Upper lobe of right lung (tissue), 1 donor: Measurements from ENCODE around the gene HINFP. TPM values are rescaled to one million over a fixed set of nuclear protein-coding genes. Genes with fewer than 3 reads are reported as not detected.

Source experiments
- ATAC-seq: fragments of 200-7000 bp; cut with Tn5 transposase; one replicate; pipeline ENCODE4 v1.9.1; 2020; ENCODE audit warnings: mild to moderate bottlenecking, moderate library complexity
- DNase-seq: peaks from one replicate; pipeline ENCODE4 v3.0.0-alpha.2; 2020
- H3K27ac ChIP-seq: fragments of 200-600 bp; one replicate; pipeline ENCODE4 v1.8.0; 2022
- H3K27me3 ChIP-seq: fragments of 200-600 bp; one replicate; pipeline ENCODE4 v1.8.0; 2022; ENCODE audit warnings: mild to moderate bottlenecking
- H3K36me3 ChIP-seq: fragments of 200-600 bp; one replicate; pipeline ENCODE4 v1.8.0; 2022
- H3K4me1 ChIP-seq: fragments of 200-600 bp; one replicate; pipeline ENCODE4 v1.8.0; 2022
- H3K4me3 ChIP-seq: fragments of 200-600 bp; one replicate; pipeline ENCODE4 v1.8.0; 2022; ENCODE audit warnings: mild to moderate bottlenecking
- H3K9me3 ChIP-seq: fragments of 200-600 bp; one replicate; pipeline ENCODE4 v1.8.0; 2022
- CTCF ChIP-seq: fragments of 200-600 bp; IDR thresholded peaks from one replicate; pipeline ENCODE4 v1.8.0; 2022; ENCODE audit warnings: antibody characterized with exemption
- intact Hi-C: fragments of 100-400 bp; cut with DNase I; formaldehyde crosslinking; loops from one replicate; pipeline ENCODE4 v1.11.0; 2022
- total RNA-seq: library from RNA; stranded (reverse); fragmentation: NEBNext Ultra II Directional; extraction: Animal tissue kit (Norgen Biotek cat#: 25700); gene quantifications from one replicate; pipeline ENCODE4 v1.2.1, GENCODE V29; 2021
- donor health status: DM: no; HTN: yes; CAD: no; lungs with severe emphysema.

HINFP gene
- total RNA-seq, 1 donor from 2014 or later = 25.2 TPM

DNA sequence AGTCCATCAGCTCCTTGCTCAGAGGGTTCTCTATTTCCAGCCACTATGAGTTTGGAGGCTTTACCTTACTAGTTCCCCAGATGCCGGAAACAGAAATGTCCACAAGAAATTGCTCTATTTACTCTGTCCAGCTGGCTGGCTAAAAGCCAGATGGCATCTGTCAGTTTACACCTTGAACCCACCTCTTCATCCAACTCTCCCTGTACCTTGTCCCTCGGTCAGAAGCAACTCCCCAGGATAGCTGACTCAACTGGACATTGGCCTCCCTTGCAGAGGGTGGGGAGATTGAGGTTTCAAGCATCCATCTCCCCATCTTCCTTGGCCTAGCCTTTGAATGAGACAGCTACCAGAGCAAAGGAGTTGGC lies 12.5 kb upstream of the HINFP start:
- peaks cover 33% of the 10 kb centered on the region for H3K36me3 ChIP-seq
- H3K27me3 ChIP-seq = no peaks in the 10 kb centered on the region
- no peak overlapping the region for H3K27ac ChIP-seq
- ATAC-seq (no peak), DNase-seq (no peak)
- peak overlapping the region; percentile 99 for H3K4me3 ChIP-seq
- peaks cover 22% of the 10 kb centered on the region for H3K4me1 ChIP-seq
- intact Hi-C loops = no loop called here
- no peak for TF ChIP-seq CTCF
- no peaks in the 10 kb centered on the region for H3K9me3 ChIP-seq

DNA sequence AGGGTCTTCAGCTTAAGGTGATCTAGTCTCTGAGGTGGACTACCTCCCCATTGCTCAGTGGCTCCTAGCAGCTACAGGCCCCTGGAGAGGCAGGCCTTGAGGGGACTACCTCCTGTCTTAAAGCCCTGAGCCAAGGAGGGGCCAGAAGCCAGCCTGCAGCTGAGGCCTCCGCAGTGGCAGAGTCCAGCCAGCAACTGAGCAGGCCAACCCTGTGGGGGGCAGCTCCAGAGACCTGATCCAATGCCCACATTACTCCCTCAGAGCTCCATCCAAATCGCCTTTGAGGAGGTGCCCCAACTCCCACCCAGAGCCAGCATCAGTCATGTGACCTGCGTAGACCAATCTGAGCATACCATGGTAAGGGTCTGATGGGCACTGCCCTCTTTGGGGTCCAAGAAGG lies 11.5 kb upstream of the HINFP start:
- no peak for TF ChIP-seq CTCF
- Histone ChIP-seq H3K27me3 (no peaks in the 10 kb centered on the region), H3K4me3 (no peak overlapping the region), H3K27ac (no peak overlapping the region), H3K36me3 (peaks cover 42% of the 10 kb centered on the region), H3K4me1 (peaks cover 22% of the 10 kb centered on the region), H3K9me3 (no peaks in the 10 kb centered on the region)
- intact Hi-C loops = no loop called here
- DNase-seq (no peak), ATAC-seq (no peak)

DNA sequence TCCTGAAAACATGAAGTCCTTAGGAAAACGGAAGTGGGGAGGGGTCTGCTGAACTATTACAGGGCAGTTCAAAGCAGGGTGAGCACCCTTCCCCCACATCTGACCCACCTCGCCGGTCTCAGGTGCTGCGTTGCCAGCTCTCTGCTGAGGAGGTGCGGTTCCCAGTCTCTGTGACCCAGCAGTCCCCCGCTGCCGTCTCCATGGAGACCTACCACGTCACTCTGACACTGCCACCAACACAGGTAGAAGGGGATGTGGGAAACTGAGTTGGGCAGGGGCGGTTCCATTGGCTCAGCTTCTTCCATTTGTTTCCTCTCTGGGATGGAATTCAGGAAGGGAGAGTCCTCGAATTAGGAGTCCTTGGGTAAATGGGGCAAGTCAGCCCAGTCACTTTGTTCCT lies 10.9 kb upstream of the HINFP start:
- Histone ChIP-seq H3K9me3 (no peaks in the 10 kb centered on the region), H3K4me1 (peaks cover 22% of the 10 kb centered on the region), H3K27me3 (no peaks in the 10 kb centered on the region), H3K27ac (no peak overlapping the region), H3K4me3 (no peak overlapping the region), H3K36me3 (peaks cover 42% of the 10 kb centered on the region)
- DNase-seq = no peak
- intact Hi-C loops = no loop called here
- no peak for ATAC-seq
- TF ChIP-seq CTCF = no peak

GRCh38 chr11:119111361-119111925 lies 9.9 kb upstream of the HINFP start:
- peaks cover 51% of the 10 kb centered on the region for H3K36me3 ChIP-seq
- ATAC-seq = no peak
- no peaks in the 10 kb centered on the region for H3K27me3 ChIP-seq
- no peak for TF ChIP-seq CTCF
- H3K4me3 ChIP-seq = no peak overlapping the region
- H3K27ac ChIP-seq = no peak overlapping the region
- intact Hi-C loops = no loop called here
- peaks cover 19% of the 10 kb centered on the region for H3K4me1 ChIP-seq
- no peak for DNase-seq
- no peaks in the 10 kb centered on the region for H3K9me3 ChIP-seq

GRCh38 chr11:119112314-119113020 lies 8.9 kb upstream of the HINFP start:
- Histone ChIP-seq H3K27ac (no peak overlapping the region), H3K27me3 (no peaks in the 10 kb centered on the region), H3K9me3 (no peaks in the 10 kb centered on the region), H3K36me3 (peaks cover 55% of the 10 kb centered on the region), H3K4me3 (no peak overlapping the region), H3K4me1 (peaks cover 14% of the 10 kb centered on the region)
- no peak for DNase-seq
- intact Hi-C loops = no loop called here
- ATAC-seq = no peak
- TF ChIP-seq CTCF = no peak
